Activated CD4-positive, alpha-beta T cell treated with anti-CD3 and anti-CD28 coated beads, Interleukin-2, Interleukin-6, amounts not matched to agents 100 ng/mL and 50 ng/mL, durations not matched to agents 16 hours and 8 hours (primary cell): ENCODE data around the gene LAMC1.
"Not testable (repeated sequence)": the region's sequence is repeated elsewhere in the genome, so short reads cannot be mapped to it uniquely, and the experiment has no call there.

Experiments used
- DNase-seq: peaks from one replicate; pipeline ENCODE4 v3.0.0-alpha.2; 2020

LAMC1 gene

DNA sequence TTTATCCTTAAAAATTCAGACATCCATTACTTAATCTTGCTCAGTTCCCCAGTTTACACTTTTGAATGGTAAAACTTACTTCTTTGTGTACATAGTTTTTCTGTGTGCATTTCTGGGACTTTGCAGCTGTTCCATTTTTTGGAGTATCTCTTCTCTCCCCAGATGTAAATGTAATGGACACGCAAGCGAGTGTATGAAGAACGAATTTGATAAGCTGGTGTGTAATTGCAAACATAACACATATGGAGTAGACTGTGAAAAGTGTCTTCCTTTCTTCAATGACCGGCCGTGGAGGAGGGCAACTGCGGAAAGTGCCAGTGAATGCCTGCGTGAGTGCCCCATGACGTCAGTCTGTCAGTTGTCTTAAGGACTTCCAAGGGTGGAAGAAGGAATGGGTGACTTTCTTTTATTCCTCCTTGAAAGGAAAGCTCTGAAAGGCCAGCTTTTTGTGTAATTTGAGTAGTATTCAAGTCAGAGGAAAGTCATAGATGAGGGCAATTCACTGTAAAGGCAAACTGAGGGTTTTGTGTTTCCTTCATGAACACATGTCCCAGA lies 87.2 kb downstream of the LAMC1 start:
- no peak for DNase-seq

DNA sequence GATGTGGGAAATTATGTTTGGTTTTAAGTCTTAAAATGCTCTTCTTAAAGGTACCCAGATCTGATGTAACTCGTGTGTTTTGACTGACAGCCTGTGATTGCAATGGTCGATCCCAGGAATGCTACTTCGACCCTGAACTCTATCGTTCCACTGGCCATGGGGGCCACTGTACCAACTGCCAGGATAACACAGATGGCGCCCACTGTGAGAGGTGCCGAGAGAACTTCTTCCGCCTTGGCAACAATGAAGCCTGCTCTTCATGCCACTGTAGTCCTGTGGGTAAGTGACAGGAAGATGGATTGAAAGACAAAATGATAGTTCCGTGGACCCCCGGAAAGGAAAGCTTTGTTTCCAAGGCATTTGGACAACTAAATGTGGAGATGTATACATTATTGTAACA lies 91.2 kb downstream of the LAMC1 start:
- no peak for DNase-seq

DNA sequence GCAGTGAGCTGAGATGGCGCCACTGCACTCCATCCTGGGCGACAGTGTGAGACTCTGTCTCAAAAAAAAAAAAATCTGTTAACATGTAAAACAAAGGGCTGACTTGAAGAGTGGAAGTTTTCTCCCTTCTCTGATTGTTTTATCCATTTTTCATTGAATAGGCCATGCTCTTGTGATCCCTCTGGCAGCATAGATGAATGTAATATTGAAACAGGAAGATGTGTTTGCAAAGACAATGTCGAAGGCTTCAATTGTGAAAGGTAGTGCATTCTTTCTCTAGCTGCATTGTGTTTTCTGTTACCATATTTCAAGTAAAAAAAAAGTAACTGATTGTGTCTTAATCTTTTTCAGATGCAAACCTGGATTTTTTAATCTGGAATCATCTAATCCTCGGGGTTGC lies 93.2 kb downstream of the LAMC1 start:
- DNase-seq, result no peak

DNA sequence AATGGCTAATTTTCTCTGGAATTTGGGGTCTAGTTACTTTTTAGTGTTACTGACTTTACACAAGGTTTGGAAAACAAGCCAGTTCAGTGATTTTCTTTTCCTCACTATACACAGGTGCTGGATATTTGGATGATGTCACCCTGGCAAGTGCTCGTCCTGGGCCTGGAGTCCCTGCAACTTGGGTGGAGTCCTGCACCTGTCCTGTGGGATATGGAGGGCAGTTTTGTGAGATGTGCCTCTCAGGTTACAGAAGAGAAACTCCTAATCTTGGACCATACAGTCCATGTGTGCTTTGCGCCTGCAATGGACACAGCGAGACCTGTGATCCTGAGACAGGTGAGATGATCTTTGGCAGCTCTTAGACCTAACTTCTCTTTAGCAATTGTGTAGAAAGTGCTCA lies 98.4 kb downstream of the LAMC1 start:
- DNase-seq, result no peak

DNA sequence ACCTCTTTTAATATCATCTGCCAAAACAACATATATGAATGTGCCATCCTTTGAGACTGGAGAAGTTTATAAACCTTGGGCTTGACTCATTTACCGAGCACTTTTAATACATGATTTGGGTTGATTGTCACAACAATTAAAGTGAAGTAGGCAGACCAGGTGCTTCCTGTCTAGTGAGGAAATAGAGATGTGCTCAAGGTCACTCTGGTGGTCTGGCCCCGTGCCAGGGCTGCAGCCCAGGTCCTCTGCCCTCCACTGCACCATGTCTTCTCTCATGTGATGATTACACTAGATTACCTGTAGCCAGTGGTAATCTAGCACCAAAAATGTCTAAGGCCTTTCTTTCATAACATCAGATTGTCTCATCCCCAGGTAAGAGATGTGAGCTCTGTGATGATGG lies 101.0 kb downstream of the LAMC1 start:
- no peak for DNase-seq

DNA sequence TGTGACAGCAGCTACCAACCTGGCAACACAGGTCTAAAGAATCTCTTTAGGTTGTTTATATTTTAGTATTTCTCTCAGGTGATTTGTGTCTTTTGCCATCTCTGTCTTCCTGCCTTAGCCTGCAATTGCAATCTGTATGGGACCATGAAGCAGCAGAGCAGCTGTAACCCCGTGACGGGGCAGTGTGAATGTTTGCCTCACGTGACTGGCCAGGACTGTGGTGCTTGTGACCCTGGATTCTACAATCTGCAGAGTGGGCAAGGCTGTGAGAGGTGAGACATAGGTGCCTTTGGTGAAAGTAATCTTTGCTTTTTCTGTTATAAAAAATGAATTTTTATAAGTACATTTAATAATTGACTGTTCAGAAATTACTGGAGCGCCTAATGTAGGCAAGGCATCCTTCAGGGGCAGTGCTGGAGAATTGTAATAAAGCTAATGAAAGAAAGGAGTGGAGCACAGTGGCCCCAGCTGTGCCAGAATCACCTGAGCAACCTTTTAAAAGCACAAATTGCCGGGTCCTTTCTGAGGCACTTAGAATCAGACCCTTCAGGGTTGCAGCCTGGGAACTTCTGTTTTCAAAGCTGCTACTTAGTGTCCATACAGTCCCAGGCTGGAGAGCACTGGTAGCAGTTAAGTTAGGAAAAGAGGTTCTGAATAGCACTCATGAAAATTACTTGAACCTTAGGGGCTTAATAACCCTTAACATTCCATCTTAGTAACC lies 102.2 kb downstream of the LAMC1 start:
- DNase-seq, result no peak

DNA sequence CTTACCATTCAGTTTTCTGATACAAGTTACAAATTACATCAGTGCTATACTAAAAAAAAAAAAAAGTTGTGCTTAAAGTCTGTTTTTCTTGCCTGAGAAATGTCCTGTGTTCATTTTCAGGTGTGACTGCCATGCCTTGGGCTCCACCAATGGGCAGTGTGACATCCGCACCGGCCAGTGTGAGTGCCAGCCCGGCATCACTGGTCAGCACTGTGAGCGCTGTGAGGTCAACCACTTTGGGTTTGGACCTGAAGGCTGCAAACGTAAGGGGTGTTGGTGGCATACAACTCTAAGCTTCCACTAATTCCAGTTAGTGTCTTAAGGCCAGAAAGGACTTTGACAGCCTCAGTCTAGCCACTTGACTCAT lies 102.8 kb downstream of the LAMC1 start:
- no peak for DNase-seq

DNA sequence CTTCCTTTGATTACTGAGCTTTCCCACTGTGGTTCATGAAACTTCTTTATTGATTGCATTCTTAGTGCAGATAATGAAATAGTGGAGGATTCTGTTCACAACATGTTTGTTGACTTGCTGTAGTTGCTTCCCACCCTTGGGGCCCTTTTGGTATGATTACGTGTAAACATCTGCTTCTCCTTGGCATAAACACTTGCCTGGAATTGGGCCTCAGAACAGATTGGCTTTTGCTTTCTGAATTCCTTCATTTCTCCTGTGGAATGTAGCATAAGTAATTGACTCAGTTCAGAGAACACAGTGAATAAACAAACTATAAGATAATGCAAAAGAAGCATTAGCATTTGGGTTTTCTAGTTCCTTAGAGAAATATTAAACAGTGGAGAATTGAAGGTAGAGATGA lies 103.3 kb downstream of the LAMC1 start:
- no peak for DNase-seq

DNA sequence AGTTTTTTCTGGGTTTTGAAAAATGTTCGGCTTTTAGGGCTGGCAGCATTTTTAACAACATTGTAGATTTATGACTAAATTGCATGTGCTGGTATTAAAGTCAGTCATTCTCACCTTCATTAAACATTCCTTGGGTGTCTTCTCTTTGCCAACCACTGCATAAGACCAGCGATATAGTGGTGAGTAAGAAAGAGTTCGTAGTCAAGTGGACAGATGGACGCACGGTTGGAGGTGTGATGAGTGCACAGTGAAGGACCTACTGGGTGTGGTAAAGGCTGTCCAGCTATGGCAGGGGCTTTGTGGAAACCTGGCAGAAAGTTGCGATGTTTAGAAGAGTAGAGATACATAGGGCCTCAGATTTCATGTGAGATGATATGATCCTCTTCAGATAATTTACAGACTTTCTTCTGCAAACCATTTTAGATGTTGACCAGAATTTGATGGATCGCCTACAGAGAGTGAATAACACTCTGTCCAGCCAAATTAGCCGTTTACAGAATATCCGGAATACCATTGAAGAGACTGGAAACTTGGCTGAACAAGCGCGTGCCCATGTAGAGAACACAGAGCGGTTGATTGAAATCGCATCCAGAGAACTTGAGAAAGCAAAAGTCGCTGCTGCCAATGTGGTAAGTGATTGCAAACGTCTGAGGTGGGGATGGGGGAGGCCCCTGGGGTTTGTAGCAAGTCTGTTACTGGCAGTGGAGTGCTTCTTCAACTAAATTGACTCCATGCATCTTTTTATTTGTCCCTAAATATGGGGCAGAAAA lies 106.9 kb downstream of the LAMC1 start:
- no peak for DNase-seq

DNA sequence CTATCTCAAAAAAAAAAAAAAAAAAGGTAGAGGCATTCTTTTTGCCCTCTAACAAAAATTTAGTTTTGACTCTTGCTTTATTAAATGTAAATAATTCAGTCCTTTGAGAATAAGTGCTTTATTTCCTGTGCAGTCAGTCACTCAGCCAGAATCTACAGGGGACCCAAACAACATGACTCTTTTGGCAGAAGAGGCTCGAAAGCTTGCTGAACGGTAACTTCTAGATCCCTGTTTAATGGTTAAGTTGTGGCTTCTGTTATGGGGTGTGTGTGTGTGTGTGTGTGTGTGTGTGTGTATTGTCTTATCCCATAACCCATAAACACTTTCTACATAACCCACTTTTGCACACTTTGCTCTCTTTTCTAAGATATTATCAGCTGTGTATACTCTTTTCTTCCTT lies 107.9 kb downstream of the LAMC1 start:
- DNase-seq, result no peak

DNA sequence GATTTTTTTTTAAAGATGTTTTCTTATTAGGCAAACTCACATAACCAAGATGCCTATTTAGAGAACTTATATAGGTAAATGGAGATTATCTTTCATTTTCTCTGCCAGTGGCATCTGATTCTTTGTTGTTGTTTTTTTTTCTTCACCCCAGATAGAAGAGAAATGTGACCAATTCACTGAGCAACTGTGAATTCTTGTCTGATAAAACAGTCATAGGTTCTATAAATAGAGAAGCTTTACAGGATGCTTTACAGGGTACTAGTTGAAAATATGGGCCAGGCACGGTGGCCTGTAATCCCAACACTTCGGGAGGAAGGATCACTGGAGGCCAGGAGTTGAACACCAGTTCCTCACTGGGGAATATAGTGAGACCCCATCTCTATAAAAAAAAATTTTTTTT lies 112.1 kb downstream of the LAMC1 start:
- no peak for DNase-seq

DNA sequence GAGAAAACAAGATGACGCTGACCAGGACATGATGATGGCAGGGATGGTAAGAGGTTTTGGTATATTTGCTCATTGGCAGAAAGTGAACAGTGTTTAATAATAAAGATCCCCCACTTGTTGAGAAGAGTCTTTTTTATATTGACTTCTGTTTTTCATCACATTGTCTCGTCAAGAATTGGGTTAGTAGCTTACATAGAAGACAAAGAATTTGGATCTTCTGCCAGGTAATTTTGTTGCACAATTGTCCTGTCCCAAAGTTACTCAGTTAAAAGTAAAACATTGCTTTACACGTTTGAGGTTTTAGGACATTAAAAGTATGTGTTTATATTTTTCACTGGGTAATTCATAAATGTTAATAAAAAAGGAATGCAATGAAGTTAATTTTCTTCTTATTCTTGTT lies 114.6 kb downstream of the LAMC1 start:
- DNase-seq, result no peak

DNA sequence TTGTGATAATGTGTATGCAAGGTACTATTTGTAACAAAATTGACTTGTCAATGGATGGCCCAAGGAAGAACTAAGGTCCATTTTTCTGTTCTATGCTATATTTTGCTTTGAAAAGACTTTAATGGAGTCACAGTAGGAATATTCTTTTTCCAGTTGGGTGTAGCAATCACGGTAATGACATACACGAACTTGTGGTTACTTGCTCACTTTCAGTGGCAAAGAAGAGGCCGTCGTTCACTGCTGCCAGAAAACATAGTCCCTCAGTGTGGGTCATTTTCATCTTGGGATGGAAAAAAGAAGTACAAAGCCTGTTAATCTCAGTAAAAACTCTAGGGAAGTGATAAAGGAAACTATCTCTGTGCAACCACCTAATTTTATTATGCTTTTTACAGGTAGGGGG lies 115.1 kb downstream of the LAMC1 start:
- no peak for DNase-seq

DNA sequence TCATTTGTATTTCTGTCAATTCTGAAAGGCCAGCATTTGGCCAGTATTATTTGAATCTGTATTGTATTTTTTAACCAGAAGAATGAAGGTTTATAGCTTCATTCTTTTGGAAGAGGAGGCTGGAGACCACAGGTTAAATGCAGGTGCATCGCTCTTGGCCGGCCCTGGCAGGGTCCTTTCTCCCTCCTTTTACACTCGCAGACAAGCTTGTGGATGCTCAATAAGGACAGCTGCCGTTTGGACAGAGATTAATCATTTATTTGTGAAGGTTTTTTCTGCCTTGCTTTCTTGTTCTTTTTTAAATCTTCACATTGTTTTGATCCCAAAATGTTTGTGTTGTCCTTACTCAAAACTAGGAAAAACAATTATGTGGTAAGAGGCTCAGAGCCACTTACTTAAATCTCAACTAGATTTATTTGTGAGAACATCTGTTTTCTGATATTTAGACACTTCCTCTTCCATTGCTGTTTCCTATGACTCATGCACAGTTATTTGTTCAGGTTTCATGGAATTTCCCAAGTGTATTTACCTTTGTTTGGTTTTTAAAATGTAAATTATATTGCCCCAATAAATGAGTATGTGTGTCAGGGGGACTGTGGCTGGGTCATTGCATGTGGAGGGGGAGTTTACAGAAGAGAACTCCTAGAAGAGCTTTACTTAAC lies 116.2 kb downstream of the LAMC1 start:
- no peak for DNase-seq

DNA sequence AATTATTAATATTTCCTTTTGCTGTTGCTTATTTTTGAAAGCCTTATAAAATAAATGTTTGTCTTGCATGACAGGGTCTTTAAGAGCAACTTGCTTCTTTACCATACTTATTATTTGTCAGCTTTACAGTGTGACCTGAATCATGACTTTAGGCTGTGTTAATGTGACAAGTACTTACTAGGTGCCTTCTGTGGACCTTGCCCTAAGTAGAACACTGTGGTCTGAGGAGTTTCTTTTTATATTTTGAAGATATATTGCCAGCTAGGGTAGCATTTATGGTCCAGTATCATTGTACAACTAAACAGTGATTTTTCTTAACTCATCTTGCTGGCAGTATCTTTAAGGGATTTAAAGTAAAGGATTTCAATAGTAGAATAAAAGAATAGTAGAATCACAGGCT lies 117.4 kb downstream of the LAMC1 start:
- no peak for DNase-seq

DNA sequence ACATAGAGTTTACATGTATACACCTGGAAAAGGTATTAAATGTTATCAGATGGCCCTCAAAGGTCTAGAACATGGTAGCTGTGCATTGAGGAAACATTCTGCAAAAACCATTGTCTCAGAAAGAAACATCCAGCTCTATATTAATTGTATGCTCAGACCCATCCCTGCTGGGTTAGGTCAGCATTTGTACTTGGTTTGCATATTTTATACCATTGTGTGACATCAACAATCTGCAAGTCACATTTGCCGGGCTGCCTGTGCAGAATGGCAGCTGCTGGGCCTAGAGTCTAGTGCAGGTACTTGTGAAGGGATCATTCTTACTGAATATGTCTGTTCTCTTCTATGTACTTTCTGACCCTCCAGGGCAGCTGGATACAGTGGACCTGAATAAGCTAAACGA lies 119.0 kb downstream of the LAMC1 start:
- no peak for DNase-seq

DNA sequence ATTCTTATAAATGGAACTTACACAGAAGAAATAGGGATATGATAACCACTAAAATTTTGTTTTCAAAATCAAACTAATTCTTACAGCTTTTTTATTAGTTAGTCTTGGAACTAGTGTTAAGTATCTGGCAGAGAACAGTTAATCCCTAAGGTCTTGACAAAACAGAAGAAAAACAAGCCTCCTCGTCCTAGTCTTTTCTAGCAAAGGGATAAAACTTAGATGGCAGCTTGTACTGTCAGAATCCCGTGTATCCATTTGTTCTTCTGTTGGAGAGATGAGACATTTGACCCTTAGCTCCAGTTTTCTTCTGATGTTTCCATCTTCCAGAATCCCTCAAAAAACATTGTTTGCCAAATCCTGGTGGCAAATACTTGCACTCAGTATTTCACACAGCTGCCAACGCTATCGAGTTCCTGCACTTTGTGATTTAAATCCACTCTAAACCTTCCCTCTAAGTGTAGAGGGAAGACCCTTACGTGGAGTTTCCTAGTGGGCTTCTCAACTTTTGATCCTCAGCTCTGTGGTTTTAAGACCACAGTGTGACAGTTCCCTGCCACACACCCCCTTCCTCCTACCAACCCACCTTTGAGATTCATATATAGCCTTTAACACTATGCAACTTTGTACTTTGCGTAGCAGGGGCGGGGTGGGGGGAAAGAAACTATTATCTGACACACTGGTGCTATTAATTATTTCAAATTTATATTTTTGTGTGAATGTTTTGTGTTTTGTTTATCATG lies 120.5 kb downstream of the LAMC1 start:
- no peak for DNase-seq

DNA sequence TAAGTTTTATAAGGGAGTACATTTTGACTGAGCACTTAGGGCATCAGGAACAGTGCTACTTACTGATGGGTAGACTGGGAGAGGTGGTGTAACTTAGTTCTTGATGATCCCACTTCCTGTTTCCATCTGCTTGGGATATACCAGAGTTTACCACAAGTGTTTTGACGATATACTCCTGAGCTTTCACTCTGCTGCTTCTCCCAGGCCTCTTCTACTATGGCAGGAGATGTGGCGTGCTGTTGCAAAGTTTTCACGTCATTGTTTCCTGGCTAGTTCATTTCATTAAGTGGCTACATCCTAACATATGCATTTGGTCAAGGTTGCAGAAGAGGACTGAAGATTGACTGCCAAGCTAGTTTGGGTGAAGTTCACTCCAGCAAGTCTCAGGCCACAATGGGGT lies 121.5 kb downstream of the LAMC1 start:
- no peak for DNase-seq

DNA sequence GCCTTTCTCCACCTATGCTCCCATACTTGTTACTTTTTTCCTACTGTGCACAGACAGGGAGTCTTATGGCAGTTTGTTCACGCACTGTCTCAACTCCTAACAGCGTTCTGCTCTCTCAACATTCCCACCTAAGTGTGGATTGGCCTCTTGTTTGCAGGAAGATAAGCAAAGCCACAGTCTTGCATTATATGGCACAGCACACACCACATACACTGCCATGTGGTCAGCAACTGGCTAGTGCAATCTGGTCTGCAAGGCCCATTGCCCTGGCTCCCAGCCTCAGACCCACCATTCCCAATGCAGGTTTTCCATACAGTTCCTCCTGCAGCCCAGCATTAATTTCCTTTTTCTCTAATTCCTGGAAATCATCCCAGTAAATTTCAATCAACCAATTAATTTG lies 124.5 kb downstream of the LAMC1 start:
- DNase-seq, result no peak

DNA sequence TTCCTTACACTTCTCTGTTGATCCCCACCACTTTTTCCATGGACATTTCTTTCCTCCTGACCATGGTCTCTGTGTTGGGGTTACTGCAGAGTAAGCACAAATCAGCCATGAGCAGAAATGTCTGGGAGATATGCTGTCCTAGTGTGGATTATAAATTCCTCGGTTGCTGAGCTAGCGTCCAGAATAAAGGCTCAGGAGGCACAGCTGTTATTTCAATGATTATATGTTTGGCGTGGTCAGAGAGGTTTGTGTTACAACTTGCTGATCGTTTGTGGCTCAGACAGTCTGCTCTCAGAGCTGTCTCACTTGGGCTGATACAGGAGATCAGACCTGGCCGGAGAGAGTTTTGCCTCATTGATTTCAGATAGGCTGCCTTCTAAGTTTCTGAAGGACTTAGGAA lies 125.4 kb downstream of the LAMC1 start:
- DNase-seq, result no peak

DNA sequence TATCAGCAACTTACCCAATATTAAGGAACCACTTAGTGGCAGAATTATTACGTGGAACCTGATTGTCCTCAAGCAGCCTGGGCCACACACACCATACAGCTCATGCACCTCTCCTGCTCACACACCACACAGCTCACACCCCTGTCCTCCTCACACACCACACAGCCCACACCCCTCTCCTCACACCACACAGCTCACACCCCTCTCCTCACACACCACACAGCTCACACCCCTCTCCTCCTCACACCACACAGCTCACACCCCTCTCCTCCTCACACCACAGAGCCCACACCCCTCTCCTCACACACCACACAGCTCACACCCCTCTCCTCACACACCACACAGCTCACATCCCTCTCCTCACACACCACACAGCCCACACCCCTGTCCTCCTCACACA lies 126.1 kb downstream of the LAMC1 start:
- DNase-seq, result no peak

DNA sequence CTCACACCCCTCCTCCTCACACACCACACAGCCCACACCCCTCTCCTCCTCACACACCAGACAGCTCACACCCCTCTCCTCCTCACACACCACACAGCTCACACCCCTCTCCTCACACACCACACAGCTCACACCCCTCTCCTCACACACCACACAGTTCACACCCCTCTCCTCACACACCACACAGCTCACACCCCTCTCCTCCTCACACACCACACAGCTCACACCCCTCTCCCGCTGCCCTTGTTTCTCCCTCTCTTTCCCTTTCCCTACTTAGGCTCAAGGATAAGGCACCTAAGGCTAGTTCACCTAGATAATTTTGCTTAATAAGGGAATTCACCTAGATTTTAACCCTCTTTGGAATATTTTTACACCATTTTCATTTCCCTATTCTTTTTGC lies 126.8 kb downstream of the LAMC1 start:
- not testable (repeated sequence) for DNase-seq

DNA sequence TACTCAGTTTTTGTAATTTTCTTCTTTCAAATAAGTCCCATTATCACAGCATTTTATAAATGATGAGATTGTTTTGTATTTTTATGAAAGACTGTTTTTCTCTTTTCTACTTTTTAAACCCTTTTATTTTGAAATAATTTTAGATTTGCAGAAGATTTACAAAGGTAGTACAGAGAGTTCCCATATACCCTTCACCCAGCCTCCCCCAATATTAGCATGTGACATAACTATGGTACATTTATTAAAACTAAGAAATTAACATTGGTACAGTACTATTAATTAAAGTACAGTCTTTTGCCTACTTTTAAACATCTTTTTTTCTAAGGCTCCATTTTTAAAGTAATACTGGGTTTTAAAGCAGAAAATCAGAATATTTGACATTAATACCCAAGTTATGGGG lies 127.2 kb downstream of the LAMC1 start:
- DNase-seq, result no peak
